Measurements from ENCODE around the gene GALNT14.

DNA sequence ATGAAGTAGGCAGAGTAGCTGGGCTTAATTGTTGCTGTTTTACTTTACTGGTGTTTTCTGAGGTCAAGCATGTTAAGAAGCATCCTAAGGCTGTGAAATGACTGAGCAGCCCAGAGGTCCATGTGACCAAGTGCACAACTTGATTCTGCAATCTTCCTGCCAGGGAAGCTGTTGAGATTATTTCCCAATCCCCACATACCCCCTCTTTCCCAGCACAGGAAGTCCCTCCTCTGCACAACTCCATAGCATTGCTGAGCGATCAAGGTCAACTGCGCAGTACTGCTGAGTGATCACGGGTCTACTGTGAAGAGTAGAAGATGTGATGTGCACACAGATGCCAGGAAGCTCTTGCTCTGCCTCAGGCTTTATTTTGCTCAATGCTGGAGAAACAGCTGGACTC is 105.8 kb downstream of the GALNT14 start:
- TF ChIP-seq POLR2AphosphoS5 (IDR thresholded peaks at IDR 0.05) (no peak), EP300 (IDR thresholded peaks at IDR 0.05) (no peak)
- TF ChIP-seq, protein P1, sequence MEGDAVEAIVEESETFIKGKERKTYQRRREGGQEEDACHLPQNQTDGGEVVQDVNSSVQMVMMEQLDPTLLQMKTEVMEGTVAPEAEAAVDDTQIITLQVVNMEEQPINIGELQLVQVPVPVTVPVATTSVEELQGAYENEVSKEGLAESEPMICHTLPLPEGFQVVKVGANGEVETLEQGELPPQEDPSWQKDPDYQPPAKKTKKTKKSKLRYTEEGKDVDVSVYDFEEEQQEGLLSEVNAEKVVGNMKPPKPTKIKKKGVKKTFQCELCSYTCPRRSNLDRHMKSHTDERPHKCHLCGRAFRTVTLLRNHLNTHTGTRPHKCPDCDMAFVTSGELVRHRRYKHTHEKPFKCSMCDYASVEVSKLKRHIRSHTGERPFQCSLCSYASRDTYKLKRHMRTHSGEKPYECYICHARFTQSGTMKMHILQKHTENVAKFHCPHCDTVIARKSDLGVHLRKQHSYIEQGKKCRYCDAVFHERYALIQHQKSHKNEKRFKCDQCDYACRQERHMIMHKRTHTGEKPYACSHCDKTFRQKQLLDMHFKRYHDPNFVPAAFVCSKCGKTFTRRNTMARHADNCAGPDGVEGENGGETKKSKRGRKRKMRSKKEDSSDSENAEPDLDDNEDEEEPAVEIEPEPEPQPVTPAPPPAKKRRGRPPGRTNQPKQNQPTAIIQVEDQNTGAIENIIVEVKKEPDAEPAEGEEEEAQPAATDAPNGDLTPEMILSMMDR (IDR thresholded peaks at IDR 0.05): no peak
